K562 (cell line): ENCODE measurements around the gene ALDH1A2. TPM values are rescaled to one million over a fixed set of nuclear protein-coding genes. Genes with fewer than 3 reads are reported as not detected.
A peak's percentile ranks its signal among the peaks of the same experiment; 100 is the strongest.

Experiments used
- ARID1B ChIP-seq: fragments of 450-650 bp; IDR thresholded peaks from 2 replicates; pipeline ENCODE4 v1.6.1; 2016; ENCODE audit warnings: antibody characterized with exemption, mild to moderate bottlenecking, inconsistent platforms
- ATF7 ChIP-seq: fragments of 450-650 bp; IDR thresholded peaks from 2 replicates; pipeline ENCODE4 v1.7.1; 2014; ENCODE audit warnings: mild to moderate bottlenecking, moderate library complexity
- CCNT2 ChIP-seq: IDR thresholded peaks from 2 replicates; pipeline ENCODE4 v1.6.1; 2011; ENCODE audit warnings: borderline replicate concordance, low read depth, mild to moderate bottlenecking, moderate library complexity, mixed read lengths, low read length; ENCODE audit not compliant: insufficient read length; ENCODE audit errors: extremely low read depth
- GATAD2B ChIP-seq: fragments of 450-650 bp; IDR thresholded peaks from 2 replicates; pipeline ENCODE4 v1.6.1; 2017; ENCODE audit warnings: mild to moderate bottlenecking, borderline replicate concordance
- HES1 ChIP-seq: fragments of 450-650 bp; IDR thresholded peaks from 2 replicates; pipeline ENCODE4 v1.6.1; 2016; ENCODE audit warnings: low read depth, mild to moderate bottlenecking, moderate library complexity
- JUNB ChIP-seq: fragments of 450-650 bp; formaldehyde crosslinking; conservative IDR thresholded peaks from 2 replicates; pipeline ENCODE4 v1.4.0; 2020; ENCODE audit warnings: mild to moderate bottlenecking
- MEF2A ChIP-seq: IDR thresholded peaks from 2 replicates; pipeline ENCODE4 v1.6.1; 2011; ENCODE audit warnings: low read depth, mild to moderate bottlenecking, low read length, moderate library complexity; ENCODE audit not compliant: control insufficient read depth
- NR2C2 ChIP-seq, 2 experiments: fragments of 200-800 bp in 1 of 2; sonication (Bioruptor generic) in 1 of 2; sonication (generic) in 1 of 2; formaldehyde crosslinking in 1 of 2; IDR thresholded peaks; 2 replicates each; pipeline versions ENCODE4 v1.6.1 to v1.8.0; 2016 to 2022; ENCODE audit warnings: mild to moderate bottlenecking in 1 of 2, missing compliant biosample characterization in 1 of 2, missing genetic modification characterization in 1 of 2, missing genetic modification reagents in 1 of 2
- OTX1 ChIP-seq: fragments of 450-650 bp; formaldehyde crosslinking; IDR thresholded peaks from 2 replicates; pipeline ENCODE4 v1.4.0; 2022; ENCODE audit warnings: mild to moderate bottlenecking
- POLR2G ChIP-seq: fragments of 200-400 bp; formaldehyde crosslinking; IDR thresholded peaks from 2 replicates; pipeline ENCODE4 v1.6.1; 2017; ENCODE audit warnings: low read depth, mild to moderate bottlenecking, antibody characterized with exemption, low read length, moderate library complexity
- RAD51 ChIP-seq: fragments of 450-650 bp; IDR thresholded peaks from 2 replicates; pipeline ENCODE4 v1.7.1; 2016; ENCODE audit warnings: low read depth, mild to moderate bottlenecking, borderline replicate concordance
- THRB ChIP-seq: fragments of 450-650 bp; formaldehyde crosslinking; conservative IDR thresholded peaks from 2 replicates; pipeline ENCODE4 v1.4.0; 2022; ENCODE audit warnings: mild to moderate bottlenecking, missing genetic modification characterization
- ZKSCAN8 ChIP-seq: fragments of 200-800 bp; sonication (Bioruptor generic); IDR thresholded peaks from 2 replicates; pipeline ENCODE4 v1.6.1; 2016; ENCODE audit warnings: missing genetic modification characterization, missing compliant biosample characterization
- ZNF347 ChIP-seq: fragments of 450-650 bp; formaldehyde crosslinking; IDR thresholded peaks from 2 replicates; pipeline ENCODE4 v1.4.0; 2020; ENCODE audit warnings: low read depth, mild to moderate bottlenecking, moderate library complexity
- ZNF766 ChIP-seq: fragments of 200-800 bp; sonication (Bioruptor generic); conservative IDR thresholded peaks from 2 replicates; pipeline ENCODE4 v1.6.1; 2016; ENCODE audit warnings: missing genetic modification characterization, missing compliant biosample characterization
- ZNF780A ChIP-seq: fragments of 250-450 bp; sonication (Bioruptor Pico); IDR thresholded peaks from 2 replicates; pipeline ENCODE4 v1.5.0; 2021; ENCODE audit warnings: mild to moderate bottlenecking
- polyA plus RNA-seq, 8 experiments: library from polyadenylated mRNA; depleted of rRNA in 4 of 8; stranded (reverse) in 5 of 8; unstranded in 3 of 8; fragments of >200 nt; fragmentation: Nextera tagmentation in 2 of 8; fragmentation: Illumina TruSeq in 1 of 8; extraction: Ambion mirVana in 2 of 8; extraction: Trizol in 1 of 8; gene quantifications; 2 replicates each; pipeline versions ENCODE4 v1.2.1 to v1.2.3, GENCODE V29; 2011 to 2014; ENCODE audit warnings: inconsistent platforms in 1 of 8, missing spikeins in 1 of 8
- total RNA-seq, 7 experiments: library from RNA; depleted of rRNA in 6 of 7; stranded (reverse); fragments of >200 nt in 6 of 7; fragmentation: Illumina TruSeq in 2 of 7; extraction: Trizol in 2 of 7; gene quantifications; 2 replicates each; pipeline versions ENCODE4 v1.2.1 to v1.2.3, GENCODE V29; 2011 to 2021; ENCODE audit warnings: low replicate concordance in 1 of 7
- TF ChIP-seq, protein P1 (sequence below): sonication (generic); formaldehyde crosslinking; IDR thresholded peaks from 2 replicates; pipeline ENCODE4 v1.8.0; 2022; ENCODE audit warnings: missing genetic modification reagents, mild to moderate bottlenecking, moderate library complexity, borderline replicate concordance
- TF ChIP-seq, protein P2 (sequence below), 2 experiments: IDR thresholded peaks in 1 of 2; conservative IDR thresholded peaks in 1 of 2; 2 replicates each; pipeline ENCODE4 v1.6.1; 2016; ENCODE audit warnings: low read depth in 2 of 2, mild to moderate bottlenecking in 1 of 2, missing compliant biosample characterization in 1 of 2, missing genetic modification characterization in 1 of 2, moderate library complexity in 1 of 2
- TF ChIP-seq, protein P3 (sequence below): fragments of 250-450 bp; sonication (Bioruptor Pico); IDR thresholded peaks from 2 replicates; pipeline ENCODE4 v1.8.0; 2022; ENCODE audit warnings: inconsistent platforms, mild to moderate bottlenecking, moderate library complexity, borderline replicate concordance

ALDH1A2 gene
- total and polyA plus RNA-seq, 9 of the 15 experiments (the other 6 are each of a cell fraction or from before 2014, with no cell fraction given), result 115 to 393 (median 333) TPM

DNA sequence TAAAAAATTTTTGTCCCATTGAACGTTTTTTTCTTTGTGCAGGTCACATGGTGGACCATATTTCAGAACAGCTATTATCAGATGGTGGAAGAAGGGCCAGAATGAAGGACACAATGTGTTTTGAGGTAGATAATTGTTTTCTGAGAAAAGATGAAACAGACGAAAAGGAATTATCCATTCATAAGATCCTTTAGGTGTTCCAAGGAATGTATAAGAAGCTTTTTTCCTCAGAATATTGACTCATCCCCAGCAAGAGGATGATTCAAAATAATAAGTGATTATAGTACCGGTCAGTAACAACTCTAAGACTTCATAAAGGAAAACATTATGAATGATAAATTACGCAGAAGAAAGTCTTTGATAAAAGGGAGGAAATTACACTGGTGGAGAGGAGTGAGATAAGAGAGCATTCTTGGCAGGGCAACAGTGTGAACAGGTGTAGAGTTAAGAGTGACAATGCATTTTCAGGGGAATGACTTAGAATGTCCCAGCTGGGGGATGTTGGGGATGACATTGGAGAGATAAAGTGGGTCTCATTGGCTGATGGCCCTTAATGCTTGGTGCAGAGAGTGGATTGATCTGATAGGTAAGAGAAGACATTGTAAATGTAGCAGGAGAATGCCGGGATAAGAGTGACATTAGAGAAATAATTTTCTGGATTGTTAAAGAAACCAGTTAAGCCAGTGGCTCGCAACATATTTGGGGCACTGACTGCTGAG, 45.6 kb upstream of the ALDH1A2 start (continued):
- TF ChIP-seq, protein P1, sequence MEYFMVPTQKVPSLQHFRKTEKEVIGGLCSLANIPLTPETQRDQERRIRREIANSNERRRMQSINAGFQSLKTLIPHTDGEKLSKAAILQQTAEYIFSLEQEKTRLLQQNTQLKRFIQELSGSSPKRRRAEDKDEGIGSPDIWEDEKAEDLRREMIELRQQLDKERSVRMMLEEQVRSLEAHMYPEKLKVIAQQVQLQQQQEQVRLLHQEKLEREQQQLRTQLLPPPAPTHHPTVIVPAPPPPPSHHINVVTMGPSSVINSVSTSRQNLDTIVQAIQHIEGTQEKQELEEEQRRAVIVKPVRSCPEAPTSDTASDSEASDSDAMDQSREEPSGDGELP (CRISPR knock-in tag), result peak; percentile 84
- peak; percentile 84 for TF ChIP-seq RAD51
- no peak for TF ChIP-seq MEF2A
- TF ChIP-seq ZNF780A (CRISPR knock-in tag), result no peak
- TF ChIP-seq HES1, result no peak
- no peak for TF ChIP-seq ZNF347 (CRISPR knock-in tag)
- no peak for TF ChIP-seq NR2C2 (CRISPR knock-in tag; IDR thresholded peaks at IDR 0.05)
- 0 out of 2 replicates have a peak, but pooled peaks have one; percentile 40 for TF ChIP-seq NR2C2 (tag; IDR thresholded peaks at IDR 0.05)
- peak; percentile 98 for TF ChIP-seq ARID1B
- TF ChIP-seq POLR2G, result no peak
- TF ChIP-seq ZNF766, result no peak; the same call in 1 of the 2 replicates
- TF ChIP-seq GATAD2B, result peak; percentile 79
- TF ChIP-seq CCNT2, result no peak
- TF ChIP-seq, protein P2, sequence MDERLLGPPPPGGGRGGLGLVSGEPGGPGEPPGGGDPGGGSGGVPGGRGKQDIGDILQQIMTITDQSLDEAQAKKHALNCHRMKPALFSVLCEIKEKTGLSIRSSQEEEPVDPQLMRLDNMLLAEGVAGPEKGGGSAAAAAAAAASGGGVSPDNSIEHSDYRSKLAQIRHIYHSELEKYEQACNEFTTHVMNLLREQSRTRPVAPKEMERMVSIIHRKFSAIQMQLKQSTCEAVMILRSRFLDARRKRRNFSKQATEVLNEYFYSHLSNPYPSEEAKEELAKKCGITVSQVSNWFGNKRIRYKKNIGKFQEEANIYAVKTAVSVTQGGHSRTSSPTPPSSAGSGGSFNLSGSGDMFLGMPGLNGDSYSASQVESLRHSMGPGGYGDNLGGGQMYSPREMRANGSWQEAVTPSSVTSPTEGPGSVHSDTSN (CRISPR knock-in tag; IDR thresholded peaks at IDR 0.05; ENCODE audit: low read depth), result no peak
- TF ChIP-seq, protein P2 (tag; conservative IDR thresholded peaks at IDR 0.05; ENCODE audit: low read depth), result peak; percentile 88
- peak; percentile 82 for TF ChIP-seq ZKSCAN8 (CRISPR knock-in tag)
- peak; percentile 72 for TF ChIP-seq ATF7
- 0 out of 2 replicates have a peak, but pooled peaks have one; percentile 58 for TF ChIP-seq THRB (CRISPR knock-in tag)
- 0 out of 2 replicates have a peak, but pooled peaks have one; percentile 27 for TF ChIP-seq OTX1
- TF ChIP-seq, protein P3, sequence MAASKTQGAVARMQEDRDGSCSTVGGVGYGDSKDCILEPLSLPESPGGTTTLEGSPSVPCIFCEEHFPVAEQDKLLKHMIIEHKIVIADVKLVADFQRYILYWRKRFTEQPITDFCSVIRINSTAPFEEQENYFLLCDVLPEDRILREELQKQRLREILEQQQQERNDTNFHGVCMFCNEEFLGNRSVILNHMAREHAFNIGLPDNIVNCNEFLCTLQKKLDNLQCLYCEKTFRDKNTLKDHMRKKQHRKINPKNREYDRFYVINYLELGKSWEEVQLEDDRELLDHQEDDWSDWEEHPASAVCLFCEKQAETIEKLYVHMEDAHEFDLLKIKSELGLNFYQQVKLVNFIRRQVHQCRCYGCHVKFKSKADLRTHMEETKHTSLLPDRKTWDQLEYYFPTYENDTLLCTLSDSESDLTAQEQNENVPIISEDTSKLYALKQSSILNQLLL (CRISPR knock-in tag), result no peak
- no peak for TF ChIP-seq JUNB (CRISPR knock-in tag)
